SK-N-MC (cell line): ENCODE measurements around the gene TUBA8.

Experiments
- EZH2 ChIP-seq: fragments of 200-600 bp; sonication (generic); IDR thresholded peaks from one replicate; pipeline ENCODE4 v1.6.1; 2017; ENCODE audit warnings: antibody characterized with exemption
- FOXP2 ChIP-seq: optimal IDR thresholded peaks from 2 replicates; pipeline ENCODE3; 2011; ENCODE audit warnings: mild to moderate bottlenecking, moderate library complexity; ENCODE audit not compliant: insufficient read depth; ENCODE audit errors: extremely low read length, control extremely low read depth
- POLR2AphosphoS5 ChIP-seq: IDR thresholded peaks from 2 replicates; pipeline ENCODE4 v1.6.1; 2012; ENCODE audit warnings: mild to moderate bottlenecking, low read depth, low read length, borderline replicate concordance

DNA sequence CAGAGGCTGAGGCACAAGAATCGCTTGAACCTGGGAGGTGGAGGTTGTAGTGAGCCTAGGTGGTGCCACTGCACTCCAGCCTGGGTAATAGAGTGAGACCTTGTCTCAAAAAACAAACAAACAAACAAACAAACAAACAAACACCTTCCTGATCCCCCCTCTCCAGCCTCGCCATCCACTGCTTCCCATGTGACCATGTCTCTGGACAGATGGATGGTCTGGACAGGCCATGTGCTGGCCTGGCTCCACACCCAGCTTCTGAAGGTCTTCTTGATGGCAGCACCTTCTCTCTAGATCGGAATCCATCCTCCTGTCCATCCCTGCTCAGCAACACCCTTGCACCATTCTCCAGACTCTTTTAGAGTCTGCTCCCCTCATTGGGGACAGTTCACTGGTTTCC, 43.5 kb upstream of the TUBA8 start:
- no peak for TF ChIP-seq EZH2
- TF ChIP-seq POLR2AphosphoS5: no peak
- no peak for TF ChIP-seq FOXP2
